SW480 (cell line): ENCODE results near the gene LMLN.
"Not testable (repeated sequence)": the region's sequence is repeated elsewhere in the genome, so short reads cannot be mapped to it uniquely, and the experiment has no call there.

Experiments
- DNase-seq: peaks from one replicate; pipeline ENCODE4 v3.0.0-alpha.2; 2016; ENCODE audit warnings: low spot score

The LMLN gene

GRCh38 chr3:197959891-197960693, at the start of gene LMLN:
Gene LMLN (plus strand): TSS chr3:197960217. CDS start chr3:197960246, 29 bp downstream.
- peak; percentile 96 for DNase-seq

- DNase-seq, result no peak
These were observed 47.1 kb upstream of the LMLN start for GRCh38 chr3:197912741-197913476.

GRCh38 chr3:197913641-197914380, 46.2 kb upstream of the LMLN start:
- DNase-seq, result no peak

GRCh38 chr3:197921429-197922275, 38.4 kb upstream of the LMLN start:
- DNase-seq, result not testable (repeated sequence)

GRCh38 chr3:197926418-197926817, 33.6 kb upstream of the LMLN start:
- no peak for DNase-seq

- DNase-seq, result not testable (repeated sequence)
These were observed 32.4 kb upstream of the LMLN start for GRCh38 chr3:197927578-197927977.

- no peak for DNase-seq
These were observed 23.1 kb upstream of the LMLN start for GRCh38 chr3:197936819-197937384.

GRCh38 chr3:197940745-197941384, 19.2 kb upstream of the LMLN start:
- no peak for DNase-seq

- DNase-seq, result peak; percentile 61
These were observed 17.0 kb upstream of the LMLN start for GRCh38 chr3:197942956-197943556.

GRCh38 chr3:197949191-197949777, 10.7 kb upstream of the LMLN start:
- no peak for DNase-seq

- DNase-seq, result peak; percentile 96
These were observed 10.0 kb upstream of the LMLN start, which contains the start of gene RPL35A for GRCh38 chr3:197949778-197950676. Gene RPL35A (plus strand): TSS chr3:197950190. CDS start chr3:197950968, 778 bp downstream.

- DNase-seq, result no peak
These were observed 9.3 kb upstream of the LMLN start for GRCh38 chr3:197950677-197951061.

- DNase-seq, result no peak
These were observed 8.5 kb upstream of the LMLN start for GRCh38 chr3:197951392-197951990.

GRCh38 chr3:197952440-197952839, 7.6 kb upstream of the LMLN start:
- no peak for DNase-seq

- no peak for DNase-seq
These were observed 6.7 kb upstream of the LMLN start for GRCh38 chr3:197953325-197953724.

- no peak for DNase-seq
These were observed 6.1 kb upstream of the LMLN start for GRCh38 chr3:197953881-197954280.

GRCh38 chr3:197955892-197956477, 4.0 kb upstream of the LMLN start:
- DNase-seq, result no peak

- no peak for DNase-seq
These were observed 3.4 kb upstream of the LMLN start for GRCh38 chr3:197956626-197956988.
